Measurements from ENCODE around the gene B3GNT9. TPM values are rescaled to one million over a fixed set of nuclear protein-coding genes. Genes with fewer than 3 reads are reported as not detected.

Gene B3GNT9
- total RNA-seq, 4 donors from 2014 or later: 52.0 to 103 (median 85.7) TPM

DNA sequence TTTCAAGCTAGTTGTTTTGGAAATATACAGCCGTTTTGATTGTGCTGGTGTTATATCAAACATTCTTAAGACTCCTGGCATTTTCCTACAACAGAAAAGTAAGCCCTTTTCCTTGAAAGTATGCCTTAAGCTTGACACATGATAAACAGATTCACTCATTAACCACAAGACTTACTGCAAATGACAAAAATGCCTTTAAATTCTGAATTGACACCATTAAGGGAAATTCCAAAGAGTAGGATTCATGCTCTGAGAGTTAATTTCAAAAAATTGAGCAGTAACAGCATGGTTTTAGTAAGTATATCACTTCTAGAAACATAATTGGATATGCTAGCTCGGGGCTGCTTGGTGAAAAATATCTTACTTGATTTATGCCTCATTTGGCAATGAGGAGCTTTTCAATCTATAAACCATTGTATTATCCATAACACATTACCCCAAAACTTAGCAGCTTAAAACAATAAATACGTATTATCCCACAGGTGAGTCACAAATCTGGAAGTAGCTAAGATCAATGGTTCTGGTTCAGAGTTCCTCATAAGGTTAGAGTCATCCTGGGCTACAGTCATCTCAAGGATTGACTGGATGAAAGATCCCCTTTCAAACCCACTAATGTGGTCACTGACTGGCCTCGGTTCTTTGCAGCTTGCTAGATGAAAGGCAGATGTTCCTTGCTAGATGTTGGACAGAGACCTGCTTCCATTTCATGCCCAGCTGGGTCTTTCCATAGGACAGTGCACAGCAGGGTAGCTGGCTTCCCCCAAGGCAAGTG is 49.3 kb downstream of the B3GNT9 start:
- DNase-seq: no peak
- no peak overlapping the region for H3K4me3 ChIP-seq (replicated peaks in 1 of 3)
- peaks cover 9 to 21% of the 10 kb centered on the region in 2 donors for H3K4me1 ChIP-seq
- no peaks in the 10 kb centered on the region for H3K9me3 ChIP-seq
- no peaks in the 10 kb centered on the region for H3K27me3 ChIP-seq
- peak in 1 of 6 experiments; percentile 1 for TF ChIP-seq CTCF (IDR thresholded peaks at IDR 0.05)
- no peak for TF ChIP-seq POLR2A (IDR thresholded peaks at IDR 0.05)
- WGBS, 2 donors: 94 to 96% methylated on average over 4 of the region's 4 CpGs
- H3K27ac ChIP-seq: no peak overlapping the region
- intact Hi-C loops (cut with DNase I): loop anchor here (10.0 kb wide), 1 partner anchor 53 kb away; the partner anchor contains the start of genes B3GNT9, FBXL8 and TRADD
- H3K36me3 ChIP-seq: no peaks in the 10 kb centered on the region

- Histone ChIP-seq H3K4me3 (replicated peaks in 1 of 3) (no peak overlapping the region), H3K27ac (no peak overlapping the region), H3K27me3 (no peaks in the 10 kb centered on the region), H3K9me3 (no peaks in the 10 kb centered on the region), H3K4me1 (peaks cover 9 to 20% of the 10 kb centered on the region in 2 donors), H3K36me3 (no peaks in the 10 kb centered on the region)
- intact Hi-C loops (cut with DNase I): loop anchor here (10.0 kb wide), 1 partner anchor 54 kb away; the partner anchor contains the start of genes B3GNT9, FBXL8 and TRADD
- no peak for DNase-seq
- peak in 2 of 6 experiments; percentile 16 to 28 for TF ChIP-seq CTCF (IDR thresholded peaks at IDR 0.05)
- TF ChIP-seq POLR2A (IDR thresholded peaks at IDR 0.05): no peak
- WGBS, 2 donors: 95 to 100% methylated on average over 1 of the region's 1 CpG
These were observed 50.1 kb downstream of the B3GNT9 start for GRCh38 chr16:67100569-67101310.

- TF ChIP-seq POLR2A (IDR thresholded peaks at IDR 0.05) (no peak), CTCF (IDR thresholded peaks at IDR 0.05) (no peak)
- H3K36me3 ChIP-seq: no peaks in the 10 kb centered on the region
- no peak overlapping the region for H3K4me3 ChIP-seq (replicated peaks in 1 of 3)
- no peak for DNase-seq
- no peaks in the 10 kb centered on the region for H3K27me3 ChIP-seq
- WGBS, 2 donors: 95 to 96% methylated on average over 2 of the region's 2 CpGs
- H3K4me1 ChIP-seq: no peaks in the 10 kb centered on the region
- H3K27ac ChIP-seq: no peak overlapping the region
- intact Hi-C loops (cut with DNase I): no loop called here
- H3K9me3 ChIP-seq: no peaks in the 10 kb centered on the region
These were observed 52.2 kb downstream of the B3GNT9 start for GRCh38 chr16:67098599-67098998.

Other genes with a start within 250 kb of the B3GNT9 start
- gene CDH16, start 232.1 kb downstream of the B3GNT9 start, total RNA-seq: 100 to 1,000 TPM in 3 of 4 donors, 10 to 100 TPM in 1; 43.1 to 166 (median 134) TPM
- 10 to 100 TPM in 3 of 4 donors, 1 to 10 TPM in 1; 6.1 to 15.6 (median 10.9) TPM for gene RRAD, start 225.5 kb downstream of the B3GNT9 start, total RNA-seq
- 100 to 1,000 TPM in 1 of 4 donors, 10 to 100 TPM in 3; 29.4 to 113 (median 48.3) TPM for gene CIAO2B, start 216.6 kb downstream of the B3GNT9 start, total RNA-seq
- gene CES2, start 215.5 kb downstream of the B3GNT9 start, total RNA-seq: 10 to 100 TPM; 49.7 to 69.4 (median 53.6) TPM
- gene CES3, start 189.7 kb downstream of the B3GNT9 start, total RNA-seq: 1 to 10 TPM in 1 of 4 donors, under 1 TPM in 2, not detected in 1; 0.13 to 1.3 (median 0.22) TPM
- gene CES4A, start 162.4 kb downstream of the B3GNT9 start, total RNA-seq: 10 to 100 TPM; 10.9 to 15.7 (median 12.8) TPM
- 10 to 100 TPM; 31.0 to 60.0 (median 41.5) TPM for gene CBFB, start 121.8 kb downstream of the B3GNT9 start, total RNA-seq
- 10 to 100 TPM; 11.4 to 18.9 (median 17.5) TPM for gene PHAF1, start 41.1 kb downstream of the B3GNT9 start, total RNA-seq
- gene TRADD, start 8.9 kb upstream of the B3GNT9 start, total RNA-seq: 10 to 100 TPM; 27.0 to 42.2 (median 37.0) TPM
- gene FBXL8, start 9.0 kb upstream of the B3GNT9 start, total RNA-seq: 10 to 100 TPM; 26.3 to 41.9 (median 35.6) TPM
- gene HSF4, start 13.7 kb upstream of the B3GNT9 start, total RNA-seq: 10 to 100 TPM; 17.3 to 52.5 (median 36.6) TPM
- 10 to 100 TPM; 38.3 to 97.0 (median 63.5) TPM for gene NOL3, start 19.5 kb upstream of the B3GNT9 start, total RNA-seq
- gene MATCAP1, start 33.0 kb upstream of the B3GNT9 start, total RNA-seq: 10 to 100 TPM; 20.3 to 50.0 (median 32.4) TPM
- 1 to 10 TPM; 5.9 to 8.6 (median 7.6) TPM for gene EXOC3L1, start 39.1 kb upstream of the B3GNT9 start, total RNA-seq
- gene E2F4, start 41.2 kb upstream of the B3GNT9 start, total RNA-seq: 100 to 1,000 TPM in 1 of 4 donors, 10 to 100 TPM in 3; 77.6 to 117 (median 89.1) TPM
- gene ELMO3, start 48.1 kb upstream of the B3GNT9 start, total RNA-seq: 10 to 100 TPM; 26.0 to 37.8 (median 30.0) TPM
- 10 to 100 TPM; 53.2 to 69.0 (median 58.3) TPM for gene TMEM208, start 76.1 kb upstream of the B3GNT9 start, total RNA-seq
- 10 to 100 TPM; 17.9 to 26.4 (median 24.3) TPM for gene FHOD1, start 96.5 kb upstream of the B3GNT9 start, total RNA-seq
- 1 to 10 TPM in 2 of 4 donors, under 1 TPM in 2; 0.56 to 3.0 (median 1.1) TPM for gene SLC9A5, start 98.0 kb upstream of the B3GNT9 start, total RNA-seq
- gene PLEKHG4, start 128.5 kb upstream of the B3GNT9 start, total RNA-seq: 10 to 100 TPM in 2 of 4 donors, 1 to 10 TPM in 2; 8.2 to 11.7 (median 9.5) TPM
- 1 to 10 TPM in 1 of 4 donors, not detected in 3; 2.6 TPM for gene KCTD19, start 175.7 kb upstream of the B3GNT9 start, total RNA-seq
- under 1 TPM in 1 of 4 donors, not detected in 3; 0.22 TPM for gene LRRC36, start 175.8 kb upstream of the B3GNT9 start, total RNA-seq
- 1 to 10 TPM in 2 of 4 donors, under 1 TPM in 2; 0.54 to 2.3 (median 1.5) TPM for gene TPPP3, start 242.5 kb upstream of the B3GNT9 start, total RNA-seq